ENCODE results near the gene DIDO1.

Gene DIDO1

GRCh38 chr20:62898970-62899632 is 27.2 kb downstream of the DIDO1 start:
- H4K20me1 ChIP-seq (ENCODE audit: insufficient read depth, low read length), result no peaks in the 10 kb centered on the region

DNA sequence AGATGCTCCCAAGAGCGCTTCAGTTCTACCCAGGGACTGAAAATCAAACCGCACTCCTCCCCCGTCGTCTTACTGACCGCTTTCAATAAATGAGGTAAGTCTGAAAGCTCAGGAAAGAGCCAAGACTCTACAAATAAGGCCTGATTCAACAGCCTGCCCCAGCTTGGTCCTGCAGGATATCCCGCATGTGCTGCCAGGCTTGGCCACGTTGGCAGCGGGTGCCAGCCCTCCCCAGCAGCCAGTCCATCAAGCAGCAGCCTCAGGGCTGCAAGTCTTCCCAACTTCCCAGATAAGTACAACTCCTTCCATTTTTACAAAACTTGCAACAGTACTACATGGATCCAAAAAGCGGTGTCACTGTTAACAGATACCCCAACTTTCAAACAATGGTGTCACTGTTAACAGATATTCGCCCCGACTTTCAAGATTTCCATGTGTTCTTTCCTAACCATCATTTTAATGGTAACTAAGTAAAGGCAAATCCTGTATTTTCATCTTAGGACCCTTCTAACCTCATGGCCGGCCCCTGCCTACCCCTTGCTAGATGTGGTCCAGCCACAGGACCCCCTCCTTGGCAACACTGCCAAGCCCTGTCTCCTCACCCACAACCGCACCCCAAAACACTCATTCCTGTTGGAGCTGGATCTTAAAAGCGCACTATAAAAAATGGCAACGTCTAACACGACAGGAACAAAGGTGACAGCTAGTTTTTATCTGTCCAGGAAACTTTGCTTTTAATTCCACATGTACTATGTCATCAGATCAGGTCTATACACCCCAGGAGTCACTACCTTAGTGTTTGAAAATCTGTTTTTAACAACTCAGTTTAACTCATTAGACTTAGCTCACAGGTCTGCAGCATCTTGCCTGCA is 28.0 kb downstream of the DIDO1 start:
- peaks cover 49% of the 10 kb centered on the region for H3K36me3 ChIP-seq (replicated peaks; ENCODE audit: low read depth, low read length)
- peak overlapping the region; percentile 19; the same call in 1 of the 2 replicates for H3K9ac ChIP-seq (ENCODE audit: low read length)

More at GRCh38 chr20:62898970-62899632, 27.2 kb downstream of the DIDO1 start:
- no peak overlapping the region for H2AFZ ChIP-seq (ENCODE audit: low read depth, low read length)
- no peak for TF ChIP-seq EZH2phosphoT487 (IDR thresholded peaks at IDR 0.05; ENCODE audit: low read depth)
- TF ChIP-seq, protein P1, sequence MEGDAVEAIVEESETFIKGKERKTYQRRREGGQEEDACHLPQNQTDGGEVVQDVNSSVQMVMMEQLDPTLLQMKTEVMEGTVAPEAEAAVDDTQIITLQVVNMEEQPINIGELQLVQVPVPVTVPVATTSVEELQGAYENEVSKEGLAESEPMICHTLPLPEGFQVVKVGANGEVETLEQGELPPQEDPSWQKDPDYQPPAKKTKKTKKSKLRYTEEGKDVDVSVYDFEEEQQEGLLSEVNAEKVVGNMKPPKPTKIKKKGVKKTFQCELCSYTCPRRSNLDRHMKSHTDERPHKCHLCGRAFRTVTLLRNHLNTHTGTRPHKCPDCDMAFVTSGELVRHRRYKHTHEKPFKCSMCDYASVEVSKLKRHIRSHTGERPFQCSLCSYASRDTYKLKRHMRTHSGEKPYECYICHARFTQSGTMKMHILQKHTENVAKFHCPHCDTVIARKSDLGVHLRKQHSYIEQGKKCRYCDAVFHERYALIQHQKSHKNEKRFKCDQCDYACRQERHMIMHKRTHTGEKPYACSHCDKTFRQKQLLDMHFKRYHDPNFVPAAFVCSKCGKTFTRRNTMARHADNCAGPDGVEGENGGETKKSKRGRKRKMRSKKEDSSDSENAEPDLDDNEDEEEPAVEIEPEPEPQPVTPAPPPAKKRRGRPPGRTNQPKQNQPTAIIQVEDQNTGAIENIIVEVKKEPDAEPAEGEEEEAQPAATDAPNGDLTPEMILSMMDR (IDR thresholded peaks at IDR 0.05; ENCODE audit: low read depth, low read length), result no peak
- no peaks in the 10 kb centered on the region for H3K27me3 ChIP-seq (ENCODE audit: low read depth, low read length)
- H3K36me3 ChIP-seq (replicated peaks; ENCODE audit: low read depth, low read length), result peaks cover 48% of the 10 kb centered on the region
- peak overlapping the region; percentile 78 for H3K27ac ChIP-seq (ENCODE audit: low read length)
- H3K4me2 ChIP-seq (ENCODE audit: low read length), result peak overlapping the region; percentile 84
- H3K9ac ChIP-seq (ENCODE audit: low read length), result peak overlapping the region; percentile 40
- no peaks in the 10 kb centered on the region for H3K9me3 ChIP-seq (ENCODE audit: insufficient read depth, low read length)
- peaks cover 33% of the 10 kb centered on the region for H3K4me1 ChIP-seq (ENCODE audit: low read length)
- H3K79me2 ChIP-seq (ENCODE audit: low read length), result peaks cover 14% of the 10 kb centered on the region
- peak overlapping the region; percentile 64 for H3K4me3 ChIP-seq (ENCODE audit: low read length)

DNA sequence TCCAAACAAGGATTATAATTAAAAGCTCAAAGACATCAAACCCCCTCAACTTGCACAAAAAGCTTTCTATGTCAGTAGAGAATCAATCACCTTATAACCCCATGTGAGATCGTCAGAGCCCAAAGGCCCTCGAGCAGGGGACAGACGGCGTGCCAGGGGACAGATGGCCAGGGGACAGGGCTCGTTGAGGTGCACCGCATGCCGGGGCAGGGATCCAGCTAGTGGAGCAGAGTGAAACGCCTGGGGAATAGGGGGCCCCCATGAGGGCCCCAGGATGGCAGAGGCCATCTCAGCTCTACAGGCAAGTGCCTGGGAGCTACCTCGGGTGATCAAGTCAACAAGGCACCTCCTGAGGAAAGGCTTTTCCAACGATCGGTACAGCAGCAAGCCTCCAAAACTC is 28.6 kb downstream of the DIDO1 start:
- Histone ChIP-seq H3K4me1 (ENCODE audit: low read length) (peaks cover 33% of the 10 kb centered on the region), H3K4me2 (ENCODE audit: low read length) (no peak overlapping the region), H3K27ac (ENCODE audit: low read length) (no peak overlapping the region), H3K79me2 (ENCODE audit: low read length) (peaks cover 14% of the 10 kb centered on the region), H3K4me3 (ENCODE audit: low read length) (no peak overlapping the region), H3K9ac (ENCODE audit: low read length) (no peak overlapping the region), H3K27me3 (ENCODE audit: low read depth, low read length) (no peaks in the 10 kb centered on the region), H4K20me1 (ENCODE audit: insufficient read depth, low read length) (no peaks in the 10 kb centered on the region), H3K36me3 (replicated peaks; ENCODE audit: low read depth, low read length) (peaks cover 49% of the 10 kb centered on the region), H2AFZ (ENCODE audit: low read depth, low read length) (no peak overlapping the region), H3K9me3 (ENCODE audit: insufficient read depth, low read length) (no peaks in the 10 kb centered on the region)
- TF ChIP-seq, protein P1 (IDR thresholded peaks at IDR 0.05; ENCODE audit: low read depth, low read length), result no peak
- TF ChIP-seq EZH2phosphoT487 (IDR thresholded peaks at IDR 0.05; ENCODE audit: low read depth), result no peak

More for the DNA sequence above, 28.0 kb downstream of the DIDO1 start:
- no peaks in the 10 kb centered on the region for H4K20me1 ChIP-seq (ENCODE audit: insufficient read depth, low read length)
- peak overlapping the region; percentile 84 for H3K4me2 ChIP-seq (ENCODE audit: low read length)
- H3K4me3 ChIP-seq (ENCODE audit: low read length), result peak overlapping the region; percentile 64
- no peaks in the 10 kb centered on the region for H3K9me3 ChIP-seq (ENCODE audit: insufficient read depth, low read length)
- no peak overlapping the region for H2AFZ ChIP-seq (ENCODE audit: low read depth, low read length)
- H3K4me1 ChIP-seq (ENCODE audit: low read length), result peaks cover 33% of the 10 kb centered on the region
- H3K79me2 ChIP-seq (ENCODE audit: low read length), result peaks cover 14% of the 10 kb centered on the region
- H3K27ac ChIP-seq (ENCODE audit: low read length), result peak overlapping the region; percentile 78
- TF ChIP-seq, protein P1 (IDR thresholded peaks at IDR 0.05; ENCODE audit: low read depth, low read length), result no peak
- no peak for TF ChIP-seq EZH2phosphoT487 (IDR thresholded peaks at IDR 0.05; ENCODE audit: low read depth)
- no peaks in the 10 kb centered on the region for H3K27me3 ChIP-seq (ENCODE audit: low read depth, low read length)

DNA sequence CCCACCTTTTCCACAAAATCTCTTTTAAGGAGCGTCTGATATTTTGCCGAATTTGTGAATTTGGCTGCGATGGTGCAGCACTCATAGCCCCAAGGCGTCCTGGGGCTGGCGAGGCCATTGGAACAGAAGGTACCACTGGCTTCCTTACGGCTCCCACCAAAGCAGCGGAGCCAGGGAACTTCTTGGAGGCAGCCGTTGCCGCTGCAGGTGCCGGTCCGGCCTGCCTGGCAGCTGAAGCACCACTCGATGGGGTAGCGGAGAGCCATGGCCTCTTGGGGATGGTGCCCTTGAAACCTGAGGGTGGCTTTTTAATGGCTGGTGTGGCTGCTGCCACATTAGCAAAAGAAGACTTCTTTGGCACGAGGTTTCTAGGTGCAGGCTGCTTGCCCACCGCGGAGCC is 29.8 kb downstream of the DIDO1 start:
- Histone ChIP-seq H3K4me3 (ENCODE audit: low read length) (no peak overlapping the region), H3K27ac (ENCODE audit: low read length) (no peak overlapping the region), H3K27me3 (ENCODE audit: low read depth, low read length) (no peaks in the 10 kb centered on the region), H3K36me3 (replicated peaks; ENCODE audit: low read depth, low read length) (peaks cover 52% of the 10 kb centered on the region), H3K79me2 (ENCODE audit: low read length) (peaks cover 14% of the 10 kb centered on the region), H4K20me1 (ENCODE audit: insufficient read depth, low read length) (no peaks in the 10 kb centered on the region), H3K4me1 (ENCODE audit: low read length) (peaks cover 33% of the 10 kb centered on the region), H3K9ac (ENCODE audit: low read length) (no peak overlapping the region), H3K9me3 (ENCODE audit: insufficient read depth, low read length) (no peaks in the 10 kb centered on the region), H3K4me2 (ENCODE audit: low read length) (no peak overlapping the region), H2AFZ (ENCODE audit: low read depth, low read length) (no peak overlapping the region)
- TF ChIP-seq EZH2phosphoT487 (IDR thresholded peaks at IDR 0.05; ENCODE audit: low read depth), result no peak
- TF ChIP-seq, protein P1 (IDR thresholded peaks at IDR 0.05; ENCODE audit: low read depth, low read length), result no peak
